ENCODE data around the gene KIF6.
A peak's percentile ranks its signal among the peaks of the same experiment; 100 is the strongest.

Gene KIF6

GRCh38 chr6:39386487-39386886 is 338.7 kb downstream of the KIF6 start:
- DNase-seq (ENCODE audit: low read depth in 3 of 3), result no peak

GRCh38 chr6:39381550-39382140 is 343.6 kb downstream of the KIF6 start:
- DNase-seq (ENCODE audit: low read depth in 3 of 3), result no peak

- no peak for DNase-seq (ENCODE audit: low read depth in 3 of 3)
Measured at GRCh38 chr6:39380837-39381549, 344.2 kb downstream of the KIF6 start.

GRCh38 chr6:39378960-39379425 is 346.2 kb downstream of the KIF6 start:
- DNase-seq (ENCODE audit: low read depth in 3 of 3), result no peak

GRCh38 chr6:39378175-39378959 is 346.8 kb downstream of the KIF6 start:
- DNase-seq (ENCODE audit: low read depth in 3 of 3), result no peak

GRCh38 chr6:39377539-39377950 is 347.7 kb downstream of the KIF6 start:
- no peak for DNase-seq (ENCODE audit: low read depth in 3 of 3)

- no peak for DNase-seq (ENCODE audit: low read depth in 3 of 3)
Measured at GRCh38 chr6:39375405-39375804, 349.8 kb downstream of the KIF6 start.

- DNase-seq (ENCODE audit: low read depth in 3 of 3), result no peak
Measured at GRCh38 chr6:39370390-39370789, 354.8 kb downstream of the KIF6 start.

GRCh38 chr6:39369987-39370386 is 355.2 kb downstream of the KIF6 start:
- no peak for DNase-seq (ENCODE audit: low read depth in 3 of 3)

- no peak for DNase-seq (ENCODE audit: low read depth in 3 of 3)
Measured at GRCh38 chr6:39367700-39368099, 357.5 kb downstream of the KIF6 start.

- DNase-seq (ENCODE audit: low read depth in 3 of 3), result no peak
Measured at GRCh38 chr6:39366931-39367618, 358.1 kb downstream of the KIF6 start.

GRCh38 chr6:39365281-39366074 is 359.7 kb downstream of the KIF6 start:
- no peak for DNase-seq (ENCODE audit: low read depth in 3 of 3)

GRCh38 chr6:39363280-39363679 is 361.9 kb downstream of the KIF6 start:
- DNase-seq (ENCODE audit: low read depth in 3 of 3), result no peak

GRCh38 chr6:39362487-39362865 is 362.7 kb downstream of the KIF6 start:
- no peak for DNase-seq (ENCODE audit: low read depth in 3 of 3)

GRCh38 chr6:39361657-39362486 is 363.3 kb downstream of the KIF6 start:
- peak; percentile 10 to 47 (median 15) for DNase-seq (ENCODE audit: low read depth in 3 of 3)

- DNase-seq (ENCODE audit: low read depth in 3 of 3), result no peak
Measured at GRCh38 chr6:39360378-39360777, 364.8 kb downstream of the KIF6 start.

- DNase-seq (ENCODE audit: low read depth in 3 of 3), result no peak
Measured at GRCh38 chr6:39357998-39358686, 367.1 kb downstream of the KIF6 start.

GRCh38 chr6:39353698-39354315 is 371.4 kb downstream of the KIF6 start:
- DNase-seq (ENCODE audit: low read depth in 3 of 3), result no peak

Data from stimulated activated CD4-positive, alpha-beta T cell treated with anti-CD3 and anti-CD28 coated beads, TNF-alpha, amount 100 ng/mL, for 24 hours (primary cell).